Activated CD8-positive, alpha-beta T cell treated with anti-CD3 and anti-CD28 coated beads for 36 hours (primary cell): ENCODE measurements around the gene RCE1. TPM values are rescaled to one million over a fixed set of nuclear protein-coding genes. Genes with fewer than 3 reads are reported as not detected.
A peak's percentile ranks its signal among the peaks of the same experiment; 100 is the strongest.

Experiments
- ATAC-seq: fragments of 200-7000 bp; cut with Tn5 transposase; one replicate; pipeline ENCODE4 v1.10.0; 2021; ENCODE audit warnings: mild to moderate bottlenecking, moderate library complexity
- CTCF ChIA-PET: fragments of 350-600 bp; sonication (Branson Sonifier 250); formaldehyde crosslinking; loops from one replicate; lab custom pipeline; 2021; ENCODE audit warnings: antibody characterized with exemption; lab: Charles Lee
- POLR2A ChIA-PET: fragments of 350-600 bp; sonication (Branson Sonifier 250); formaldehyde crosslinking; loops from one replicate; lab custom pipeline; 2021; ENCODE audit warnings: antibody characterized with exemption; lab: Charles Lee
- DNase-seq: peaks from one replicate; pipeline ENCODE4 v3.0.0-alpha.2; 2020
- H3K27ac Mint-ChIP-seq: one replicate; pipeline ENCODE4 v1.8.0; 2021; ENCODE audit warnings: mild to moderate bottlenecking, mixed read lengths
- H3K27me3 Mint-ChIP-seq: one replicate; pipeline ENCODE4 v1.8.0; 2021; ENCODE audit warnings: mixed read lengths
- H3K36me3 Mint-ChIP-seq: one replicate; pipeline ENCODE4 v1.8.0; 2021; ENCODE audit warnings: low read depth, mixed read lengths
- H3K4me1 Mint-ChIP-seq: one replicate; pipeline ENCODE4 v1.8.0; 2021; ENCODE audit warnings: low read depth, mixed read lengths
- H3K4me3 Mint-ChIP-seq: one replicate; pipeline ENCODE4 v1.8.0; 2021; ENCODE audit warnings: mild to moderate bottlenecking, moderate library complexity, mixed read lengths
- H3K9me3 Mint-ChIP-seq: one replicate; pipeline ENCODE4 v1.8.0; 2021; ENCODE audit warnings: mixed read lengths
- intact Hi-C: fragments of 100-400 bp; cut with micrococcal nuclease; formaldehyde crosslinking; loops from one replicate; pipeline ENCODE4 v1.10.0; 2022
- total RNA-seq, 2 experiments: library from RNA; stranded (reverse); gene quantifications; one replicate each; pipeline ENCODE4 v1.2.3, GENCODE V29; 2021
- TF ChIP-seq, protein P1 (sequence below): fragments of 200-600 bp; IDR thresholded peaks from one replicate; pipeline ENCODE4 v1.8.0; 2022; ENCODE audit warnings: antibody characterized with exemption, mild to moderate bottlenecking

RCE1 gene
- total RNA-seq, 2 experiments from 2014 or later, result 22.1 to 26.8 TPM

DNA sequence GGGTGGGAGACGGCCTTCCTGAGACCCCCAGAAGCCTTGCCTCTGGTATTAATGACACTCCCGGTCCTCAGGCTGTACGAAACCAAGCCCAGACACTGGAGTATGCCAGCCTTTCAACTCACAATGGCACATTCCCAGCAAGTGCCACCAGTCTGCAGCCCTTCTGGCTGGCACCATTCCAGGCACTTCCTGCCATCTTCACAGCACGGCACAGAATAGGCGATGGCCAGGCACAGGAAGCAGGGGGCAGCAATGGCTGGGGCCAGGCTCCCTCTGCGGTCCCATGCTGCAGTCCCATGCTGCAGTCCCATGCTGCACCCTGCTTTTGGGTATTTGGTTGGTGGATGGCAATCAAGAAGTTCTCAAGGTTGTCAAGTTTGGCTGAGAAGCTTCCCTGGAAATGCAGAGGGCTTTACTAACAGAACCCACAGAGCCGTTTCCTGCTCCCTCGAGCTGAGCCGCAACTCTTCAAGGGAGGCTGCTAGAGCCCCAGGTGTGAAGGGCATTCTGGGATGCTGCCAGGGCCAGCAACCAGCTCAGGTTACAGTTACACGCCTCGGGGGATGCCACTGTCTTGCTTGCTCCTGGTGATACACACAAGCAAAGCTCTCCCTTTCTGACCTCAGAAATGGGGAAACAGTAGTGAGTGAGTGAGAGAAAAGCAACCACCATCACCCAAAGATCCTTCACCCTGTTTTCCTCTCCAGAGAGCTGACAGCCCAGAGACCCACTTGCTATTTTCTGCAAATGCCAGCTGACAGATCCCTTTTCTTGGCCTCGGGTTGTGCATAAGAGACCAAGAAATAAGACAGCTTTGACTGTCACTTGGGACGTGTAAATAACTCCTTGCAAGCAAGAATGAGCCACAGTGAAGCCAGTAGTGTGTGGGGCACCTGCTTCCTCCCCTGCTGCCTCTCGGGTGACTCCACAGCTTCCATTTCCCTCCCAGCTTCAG, 37.5 kb downstream of the RCE1 start:
- H3K4me1 Mint-ChIP-seq, result peaks cover 11% of the 10 kb centered on the region
- ChIA-PET CTCF (interaction anchor here (0.9 to 2.9 kb wide), 8 partner anchors 7 to 189 kb away, joined by 3 to 10 read pairs (median 4); no protein-coding TSS in a partner anchor), POLR2A (interaction anchor here (0.9 kb wide), 1 partner anchor 10 kb away, joined by 4 read pairs; no protein-coding TSS in a partner anchor)
- H3K4me3 Mint-ChIP-seq, result no peak overlapping the region
- DNase-seq (no peak), ATAC-seq (peak; percentile 51)
- H3K36me3 Mint-ChIP-seq, result no peaks in the 10 kb centered on the region
- H3K27me3 Mint-ChIP-seq, result no peaks in the 10 kb centered on the region
- TF ChIP-seq, protein P1, sequence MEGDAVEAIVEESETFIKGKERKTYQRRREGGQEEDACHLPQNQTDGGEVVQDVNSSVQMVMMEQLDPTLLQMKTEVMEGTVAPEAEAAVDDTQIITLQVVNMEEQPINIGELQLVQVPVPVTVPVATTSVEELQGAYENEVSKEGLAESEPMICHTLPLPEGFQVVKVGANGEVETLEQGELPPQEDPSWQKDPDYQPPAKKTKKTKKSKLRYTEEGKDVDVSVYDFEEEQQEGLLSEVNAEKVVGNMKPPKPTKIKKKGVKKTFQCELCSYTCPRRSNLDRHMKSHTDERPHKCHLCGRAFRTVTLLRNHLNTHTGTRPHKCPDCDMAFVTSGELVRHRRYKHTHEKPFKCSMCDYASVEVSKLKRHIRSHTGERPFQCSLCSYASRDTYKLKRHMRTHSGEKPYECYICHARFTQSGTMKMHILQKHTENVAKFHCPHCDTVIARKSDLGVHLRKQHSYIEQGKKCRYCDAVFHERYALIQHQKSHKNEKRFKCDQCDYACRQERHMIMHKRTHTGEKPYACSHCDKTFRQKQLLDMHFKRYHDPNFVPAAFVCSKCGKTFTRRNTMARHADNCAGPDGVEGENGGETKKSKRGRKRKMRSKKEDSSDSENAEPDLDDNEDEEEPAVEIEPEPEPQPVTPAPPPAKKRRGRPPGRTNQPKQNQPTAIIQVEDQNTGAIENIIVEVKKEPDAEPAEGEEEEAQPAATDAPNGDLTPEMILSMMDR, result no peak
- H3K27ac Mint-ChIP-seq, result no peak overlapping the region
- intact Hi-C loops, result no loop called here
- no peaks in the 10 kb centered on the region for H3K9me3 Mint-ChIP-seq

DNA sequence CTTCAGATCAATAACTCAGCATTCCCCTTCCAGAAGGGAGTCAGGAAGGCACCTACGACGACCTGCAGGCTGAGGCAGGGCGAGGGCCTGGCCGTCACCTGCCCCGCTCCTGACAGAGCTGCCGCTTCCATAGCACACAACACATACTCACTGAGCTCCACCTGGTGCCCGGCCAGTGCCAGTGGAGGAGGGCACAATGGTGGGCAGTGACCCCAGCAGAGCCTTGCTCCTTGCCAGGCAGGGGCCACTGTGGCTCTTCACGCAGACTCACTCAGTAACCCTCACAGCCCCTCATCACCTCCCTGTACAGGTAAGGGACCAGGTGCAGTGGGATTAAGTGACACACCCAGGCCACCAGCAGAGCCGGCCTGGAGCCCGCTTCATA, 38.2 kb downstream of the RCE1 start:
- H3K9me3 Mint-ChIP-seq, result no peaks in the 10 kb centered on the region
- H3K27ac Mint-ChIP-seq, result no peak overlapping the region
- TF ChIP-seq, protein P1, result no peak
- no peak for DNase-seq
- intact Hi-C loops, result no loop called here
- H3K27me3 Mint-ChIP-seq, result no peaks in the 10 kb centered on the region
- no peaks in the 10 kb centered on the region for H3K36me3 Mint-ChIP-seq
- peaks cover 11% of the 10 kb centered on the region for H3K4me1 Mint-ChIP-seq
- CTCF ChIA-PET, result interaction anchor here (0.9 to 2.9 kb wide), 10 partner anchors 8 to 189 kb away, joined by 3 to 10 read pairs (median 4); no protein-coding TSS in a partner anchor
- no peak for ATAC-seq
- POLR2A ChIA-PET, result no interaction called here
- no peak overlapping the region for H3K4me3 Mint-ChIP-seq

DNA sequence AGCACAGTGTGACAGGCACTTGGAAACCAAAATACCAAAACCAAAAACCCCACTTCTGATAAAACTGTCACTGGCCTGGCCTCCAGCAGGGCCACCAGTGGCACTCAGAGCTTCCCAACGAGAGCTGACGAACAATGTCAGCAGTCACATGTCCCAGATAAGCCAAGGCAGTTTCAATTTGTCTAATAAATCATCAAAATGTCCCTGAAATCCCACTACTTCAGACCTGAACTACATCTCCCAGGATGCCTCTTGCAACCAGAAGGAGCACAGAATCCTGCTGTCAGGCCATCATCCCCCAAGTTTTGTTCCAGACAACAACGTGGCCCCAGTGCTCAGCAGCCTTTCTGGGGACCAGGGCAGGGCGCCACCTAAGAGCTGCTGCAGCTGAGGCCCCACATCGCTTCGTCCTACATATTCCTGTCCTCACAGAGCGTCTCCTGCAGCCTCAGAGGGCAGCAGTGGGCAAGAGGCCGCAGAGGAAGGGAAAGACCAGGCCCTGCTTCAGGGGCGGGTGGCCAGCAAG, 38.7 kb downstream of the RCE1 start:
- TF ChIP-seq, protein P1, result no peak
- no peak for ATAC-seq
- no peak overlapping the region for H3K27ac Mint-ChIP-seq
- CTCF ChIA-PET, result interaction anchor here (0.9 to 2.9 kb wide), 7 partner anchors 7 to 82 kb away, joined by 3 to 10 read pairs (median 4); no protein-coding TSS in a partner anchor
- no peak overlapping the region for H3K4me3 Mint-ChIP-seq
- H3K27me3 Mint-ChIP-seq, result no peaks in the 10 kb centered on the region
- intact Hi-C loops, result no loop called here
- no peaks in the 10 kb centered on the region for H3K9me3 Mint-ChIP-seq
- peaks cover 11% of the 10 kb centered on the region for H3K4me1 Mint-ChIP-seq
- POLR2A ChIA-PET, result no interaction called here
- DNase-seq, result no peak
- H3K36me3 Mint-ChIP-seq, result no peaks in the 10 kb centered on the region

DNA sequence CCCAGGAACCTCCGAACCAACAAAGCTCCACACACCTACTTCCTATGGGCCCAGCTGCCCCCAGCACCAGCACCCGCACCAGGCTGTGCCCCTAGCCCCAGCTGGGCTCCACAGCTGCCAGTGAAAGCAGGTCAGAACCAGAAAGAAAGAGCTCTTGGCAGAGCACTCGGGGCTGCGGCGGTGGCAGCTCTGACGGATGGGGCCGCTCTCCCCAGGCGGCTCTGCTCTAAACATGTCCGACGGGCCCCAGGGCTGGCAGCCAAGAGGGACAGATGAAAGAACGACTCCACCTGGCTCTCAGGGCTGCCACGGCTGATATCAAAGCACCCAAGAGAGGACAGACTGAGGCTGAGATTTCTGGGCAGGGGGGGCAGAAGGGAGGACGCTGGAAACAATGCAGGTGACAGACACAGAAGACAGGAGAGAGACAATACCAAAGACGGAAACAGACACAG, 39.3 kb downstream of the RCE1 start:
- intact Hi-C loops, result no loop called here
- Mint-ChIP-seq H3K9me3 (no peaks in the 10 kb centered on the region), H3K4me1 (peaks cover 11% of the 10 kb centered on the region), H3K4me3 (no peak overlapping the region), H3K27ac (no peak overlapping the region), H3K36me3 (no peaks in the 10 kb centered on the region), H3K27me3 (no peaks in the 10 kb centered on the region)
- no peak for DNase-seq
- ChIA-PET CTCF (interaction anchor here (0.9 to 2.9 kb wide), 6 partner anchors 9 to 187 kb away, joined by 3 to 13 read pairs (median 6); no protein-coding TSS in a partner anchor), POLR2A (no interaction called here)
- TF ChIP-seq, protein P1, result no peak
- no peak for ATAC-seq
